Body of pancreas (tissue), 4 donors: ENCODE data around the gene KANTR. TPM values are rescaled to one million over a fixed set of nuclear protein-coding genes. Genes with fewer than 3 reads are reported as not detected.
A peak's percentile ranks its signal among the peaks of the same experiment; 100 is the strongest.

Experiments
- ATAC-seq: fragments of 150-250 bp; one replicate; pipeline ENCODE4 v1.9.1; 2016
- DNase-seq, 4 donors: peaks; one replicate each; pipeline ENCODE4 v3.0.0-alpha.2; 2019
- H3K27ac ChIP-seq, 4 donors: fragments of 200-600 bp; sonication (generic); 1 replicate in 3 of 4; 2 replicates in 1 of 4; pipeline versions ENCODE4 v1.5.1 to v1.6.1; 2016 to 2019; ENCODE audit warnings: mild to moderate bottlenecking in 1 of 4, mixed read lengths in 1 of 4, moderate library complexity in 1 of 4
- H3K27me3 ChIP-seq, 2 donors: fragments of 200-600 bp; sonication (generic); one replicate each; pipeline ENCODE4 v1.6.0; 2016; ENCODE audit warnings: mild to moderate bottlenecking in 1 of 2
- H3K36me3 ChIP-seq, 2 donors: fragments of 200-600 bp; sonication (generic); replicated peaks in 1 of 2; 2 replicates each; pipeline ENCODE4 v1.5.1; 2016; ENCODE audit warnings: low read depth in 2 of 2; ENCODE audit not compliant: insufficient read depth in 1 of 2
- H3K4me1 ChIP-seq: fragments of 200-600 bp; sonication (generic); one replicate; pipeline ENCODE4 v1.6.0; 2016
- H3K4me3 ChIP-seq, 2 donors: fragments of 200-600 bp; sonication (generic); 1 replicate in 1 of 2; 2 replicates in 1 of 2; pipeline ENCODE4 v1.5.1; 2016 to 2019
- H3K9me3 ChIP-seq, 3 donors: fragments of 200-600 bp; sonication (generic); 1 replicate in 2 of 3; 2 replicates in 1 of 3; pipeline ENCODE4 v1.5.1; 2016
- POLR2A ChIP-seq, 3 donors: fragments of 450-650 bp; IDR thresholded peaks; one replicate each; pipeline ENCODE4 v1.6.1; 2016; ENCODE audit warnings: antibody characterized with exemption in 3 of 3, mild to moderate bottlenecking in 2 of 3
- WGBS, 2 donors: methylation state at CpG; one replicate each; pipeline ENCODE4 v1.1.5; 2017; 5-methylcytosine and 5-hydroxymethylcytosine counted together
- intact Hi-C: fragments of 100-400 bp; cut with DNase I; formaldehyde crosslinking; loops from one replicate; pipeline ENCODE4 v1.15.1; 2023
- total RNA-seq, 2 donors: library from RNA; depleted of rRNA; stranded (reverse); fragments of >200 nt; gene quantifications; one replicate each; pipeline ENCODE4 v1.1.0, GENCODE V29; 2016
- TF ChIP-seq, protein P1 (sequence below), 7 experiments: fragments of 450-650 bp in 4 of 7; fragments of 200-600 bp in 3 of 7; sonication (generic) in 3 of 7; IDR thresholded peaks; one replicate each; pipeline ENCODE4 v1.5.1; 2016 to 2019; ENCODE audit warnings: antibody characterized with exemption in 7 of 7

The KANTR gene
- total RNA-seq, 2 donors from 2014 or later = 12.2 to 13.0 TPM

DNA sequence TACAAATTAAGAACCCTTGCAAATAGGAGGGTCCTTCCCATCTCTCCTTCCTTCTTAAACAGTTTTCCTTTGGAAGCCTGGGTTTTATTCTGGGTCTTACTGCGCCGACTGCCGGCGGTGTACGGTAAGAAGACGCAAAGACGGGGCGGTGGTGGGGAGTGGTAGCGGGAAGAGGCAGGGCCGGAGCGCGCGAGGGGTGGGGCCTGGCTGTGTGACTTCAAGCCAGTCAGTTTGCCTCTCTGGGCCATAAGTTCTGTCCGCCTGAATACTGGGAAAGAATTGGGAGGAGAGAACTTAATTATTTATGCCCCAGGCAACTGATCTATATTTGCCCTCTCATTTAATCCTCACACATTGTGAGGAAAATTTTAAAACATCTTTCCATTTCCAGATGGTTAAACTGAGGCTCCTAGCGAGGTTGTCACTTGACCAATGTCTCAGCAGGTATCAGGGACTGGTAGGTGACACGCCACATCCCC is 726 bp upstream of the KANTR start:
- DNase-seq = peak; percentile 84 to 87 (median 84)
- intact Hi-C loops = no loop called here
- Histone ChIP-seq H3K36me3 (no peaks in the 10 kb centered on the region), H3K9me3 (no peaks in the 10 kb centered on the region), H3K4me3 (no peak overlapping the region), H3K4me1 (peaks cover 7% of the 10 kb centered on the region), H3K27ac (peak overlapping the region; percentile 82 to 97 (median 90)), H3K27me3 (no peaks in the 10 kb centered on the region)
- TF ChIP-seq, protein P1, sequence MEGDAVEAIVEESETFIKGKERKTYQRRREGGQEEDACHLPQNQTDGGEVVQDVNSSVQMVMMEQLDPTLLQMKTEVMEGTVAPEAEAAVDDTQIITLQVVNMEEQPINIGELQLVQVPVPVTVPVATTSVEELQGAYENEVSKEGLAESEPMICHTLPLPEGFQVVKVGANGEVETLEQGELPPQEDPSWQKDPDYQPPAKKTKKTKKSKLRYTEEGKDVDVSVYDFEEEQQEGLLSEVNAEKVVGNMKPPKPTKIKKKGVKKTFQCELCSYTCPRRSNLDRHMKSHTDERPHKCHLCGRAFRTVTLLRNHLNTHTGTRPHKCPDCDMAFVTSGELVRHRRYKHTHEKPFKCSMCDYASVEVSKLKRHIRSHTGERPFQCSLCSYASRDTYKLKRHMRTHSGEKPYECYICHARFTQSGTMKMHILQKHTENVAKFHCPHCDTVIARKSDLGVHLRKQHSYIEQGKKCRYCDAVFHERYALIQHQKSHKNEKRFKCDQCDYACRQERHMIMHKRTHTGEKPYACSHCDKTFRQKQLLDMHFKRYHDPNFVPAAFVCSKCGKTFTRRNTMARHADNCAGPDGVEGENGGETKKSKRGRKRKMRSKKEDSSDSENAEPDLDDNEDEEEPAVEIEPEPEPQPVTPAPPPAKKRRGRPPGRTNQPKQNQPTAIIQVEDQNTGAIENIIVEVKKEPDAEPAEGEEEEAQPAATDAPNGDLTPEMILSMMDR (IDR thresholded peaks at IDR 0.05) = peak; percentile 27 to 69 (median 65)
- TF ChIP-seq POLR2A (IDR thresholded peaks at IDR 0.05) = no peak
- WGBS, 2 donors = 0 to 1% methylated on average over 2 to 16 of the region's 16 CpGs
- peak; percentile 72 for ATAC-seq

DNA sequence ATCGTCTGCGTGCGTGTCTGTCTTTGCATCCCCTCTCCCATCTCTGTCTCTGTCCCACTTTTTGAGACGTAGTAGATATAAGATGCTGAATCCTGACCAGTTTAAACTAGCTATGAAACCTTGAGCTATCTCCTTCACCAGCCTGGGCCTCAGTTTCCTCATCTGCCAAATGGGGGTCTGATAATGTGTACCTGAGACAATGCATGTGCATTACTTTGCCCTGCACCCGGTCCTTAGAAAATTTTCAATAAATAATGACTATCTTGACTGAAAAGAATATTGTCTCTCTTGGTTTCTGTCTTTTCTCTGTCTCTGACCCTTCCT is 602 bp downstream of the KANTR start:
- Histone ChIP-seq H3K36me3 (no peaks in the 10 kb centered on the region), H3K27ac (peak overlapping the region; percentile 62 to 97 (median 90)), H3K9me3 (no peaks in the 10 kb centered on the region), H3K27me3 (no peaks in the 10 kb centered on the region), H3K4me1 (peaks cover 7% of the 10 kb centered on the region), H3K4me3 (peak overlapping the region; percentile 28 to 39)
- no peak for ATAC-seq
- intact Hi-C loops = no loop called here
- WGBS, 2 donors = 0% methylated on average over 1 to 5 of the region's 5 CpGs
- TF ChIP-seq, protein P1 (IDR thresholded peaks at IDR 0.05) = no peak
- TF ChIP-seq POLR2A (IDR thresholded peaks at IDR 0.05) = no peak
- no peak for DNase-seq

DNA sequence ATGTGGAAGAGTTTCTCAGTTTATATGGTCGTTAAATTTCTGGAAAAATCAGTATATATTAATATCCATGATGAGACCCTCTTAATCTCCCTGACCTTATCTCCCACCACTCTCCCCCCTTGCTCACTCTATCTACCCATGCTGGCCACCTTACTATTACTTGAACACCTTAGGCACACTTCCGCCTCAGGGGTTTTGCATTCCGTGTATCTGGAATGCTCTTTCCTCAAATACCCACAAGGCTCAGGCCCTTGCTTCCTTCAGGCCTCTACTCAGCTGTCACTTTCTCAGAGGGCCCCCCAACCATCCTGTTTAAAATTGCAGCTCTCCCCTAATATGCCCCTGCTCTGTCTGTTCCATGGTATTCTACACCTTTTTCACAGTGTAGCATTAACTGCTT is 1.9 kb downstream of the KANTR start:
- 59 to 75% methylated on average over 3 of the region's 3 CpGs for whole genome bisulfite sequencing, 2 donors

DNA sequence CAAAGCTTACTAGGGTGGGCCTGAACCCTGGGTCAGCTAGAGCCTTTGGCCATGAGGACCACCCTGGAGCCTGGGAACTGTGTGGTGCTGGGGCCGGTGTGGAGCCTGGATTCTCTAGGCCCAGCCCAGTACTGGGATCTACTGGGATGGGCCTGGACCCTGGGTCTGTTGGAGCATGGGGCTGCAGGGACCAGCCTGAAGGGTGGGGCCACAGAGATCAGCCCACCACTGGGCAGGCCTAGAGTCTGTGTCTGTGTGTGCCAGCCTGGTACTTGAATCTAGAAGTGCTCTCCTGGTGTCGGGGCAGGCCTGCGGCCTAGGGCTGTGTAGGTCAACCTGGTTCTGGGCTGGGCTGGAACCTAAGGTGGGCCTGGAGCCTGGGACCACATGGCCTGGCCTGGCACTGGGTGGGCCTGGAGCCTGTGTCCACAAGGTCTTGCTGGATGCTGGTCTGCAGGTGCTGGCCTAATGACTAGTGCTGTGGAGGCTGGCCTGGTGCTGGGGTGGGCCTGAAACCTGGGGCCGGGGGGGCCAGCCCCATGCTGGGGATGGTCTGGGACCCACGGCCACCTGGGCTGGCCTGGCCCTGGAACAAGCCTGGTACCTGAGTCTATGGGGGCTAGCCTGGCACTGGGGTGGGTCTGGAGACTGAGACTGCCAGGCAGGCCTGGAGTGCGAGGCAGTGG is 21.1 kb downstream of the KANTR start:
- Histone ChIP-seq H3K9me3 (no peaks in the 10 kb centered on the region), H3K4me3 (no peak overlapping the region), H3K4me1 (no peaks in the 10 kb centered on the region), H3K36me3 (no peaks in the 10 kb centered on the region), H3K27me3 (no peaks in the 10 kb centered on the region), H3K27ac (no peak overlapping the region)
- no peak for DNase-seq
- ATAC-seq = no peak
- intact Hi-C loops = no loop called here
- no peak for TF ChIP-seq POLR2A (IDR thresholded peaks at IDR 0.05)
- TF ChIP-seq, protein P1 (IDR thresholded peaks at IDR 0.05) = no peak
- 100% methylated on average over 2 to 4 of the region's 6 CpGs for WGBS, 2 donors

More for the DNA sequence above, 1.9 kb downstream of the KANTR start:
- H3K27me3 ChIP-seq = no peaks in the 10 kb centered on the region
- DNase-seq = no peak
- no peaks in the 10 kb centered on the region for H3K9me3 ChIP-seq
- peaks cover 7% of the 10 kb centered on the region for H3K4me1 ChIP-seq
- H3K27ac ChIP-seq = no peak overlapping the region
- intact Hi-C loops = no loop called here
- TF ChIP-seq, protein P1 (IDR thresholded peaks at IDR 0.05) = no peak
- no peak for TF ChIP-seq POLR2A (IDR thresholded peaks at IDR 0.05)
- ATAC-seq = no peak
- H3K4me3 ChIP-seq = no peak overlapping the region
- H3K36me3 ChIP-seq = no peaks in the 10 kb centered on the region

DNA sequence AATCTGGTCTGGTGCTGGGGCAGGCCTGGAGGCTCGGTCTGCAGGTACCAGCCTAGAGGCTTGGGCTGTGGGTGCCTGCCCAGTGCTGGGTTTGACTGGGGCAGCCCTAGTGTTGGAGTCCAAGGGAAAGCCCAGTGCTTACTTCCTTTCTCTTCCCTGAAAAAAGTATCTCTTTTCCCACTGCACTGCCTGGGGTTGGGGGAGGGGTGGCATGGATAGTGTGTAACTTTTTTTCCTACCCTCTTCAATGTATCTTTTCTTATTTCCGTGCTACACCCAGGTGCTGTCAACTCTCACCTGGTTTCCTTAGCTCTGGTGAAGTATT is 21.6 kb downstream of the KANTR start:
- no peak for DNase-seq
- Histone ChIP-seq H3K36me3 (no peaks in the 10 kb centered on the region), H3K27me3 (no peaks in the 10 kb centered on the region), H3K4me1 (no peaks in the 10 kb centered on the region), H3K4me3 (no peak overlapping the region), H3K27ac (no peak overlapping the region), H3K9me3 (no peaks in the 10 kb centered on the region)
- TF ChIP-seq POLR2A (IDR thresholded peaks at IDR 0.05) = no peak
- TF ChIP-seq, protein P1 (IDR thresholded peaks at IDR 0.05) = no peak
- WGBS, 2 donors = 87 to 90% methylated on average over 2 of the region's 2 CpGs
- intact Hi-C loops = no loop called here
- no peak for ATAC-seq
